HCT116 (cell line): ENCODE measurements around the gene C11orf42. TPM values are rescaled to one million over a fixed set of nuclear protein-coding genes. Genes with fewer than 3 reads are reported as not detected.

Source experiments
- ATAC-seq: fragments of 200-7000 bp; cut with Tn5 transposase; 2 replicates; pipeline ENCODE4 v1.9.1; 2020; ENCODE audit warnings: mild to moderate bottlenecking, moderate library complexity
- BruUV-seq: library from RNA; stranded (reverse); fragments of 400-500 nt; replicated peaks from 2 replicates; lab custom pipeline; 2021; lab: Mats Ljungman, UMichigan
- CTCF ChIA-PET: fragments of 300-600 bp; sonication (Branson Sonifier 250); formaldehyde crosslinking; loops from one replicate; lab custom pipeline; 2021; ENCODE audit warnings: antibody characterized with exemption; lab: Charles Lee
- POLR2A ChIA-PET: fragments of 300-600, 350-600 bp; sonication (Branson Sonifier 250); formaldehyde crosslinking; loops from one replicate; lab custom pipeline; 2021; ENCODE audit warnings: antibody characterized with exemption; lab: Charles Lee
- RAD21 ChIA-PET, 2 experiments: fragments of 300-600 bp; sonication (Branson Sonifier 250); formaldehyde crosslinking; loops; one replicate each; lab custom pipeline; 2023; ENCODE audit warnings: low total read pairs in 2 of 2; ENCODE audit not compliant: uncharacterized antibody in 2 of 2, unreplicated experiment in 2 of 2, low non-redundant PET in 1 of 2; lab: Charles Lee
- DNase-seq: peaks from one replicate; pipeline ENCODE4 v3.0.0-alpha.2; 2010; ENCODE audit warnings: low read depth, low spot score
- H2AFZ ChIP-seq: fragments of 200-600 bp; shearing (Covaris generic), sonication (generic); 2 replicates; pipeline ENCODE4 v1.6.1; 2017; ENCODE audit warnings: low read depth, mixed run types, mixed read lengths, antibody characterized with exemption, low read length; ENCODE audit not compliant: poor library complexity, severe bottlenecking
- H3K27ac ChIP-seq: 2 replicates; pipeline ENCODE4 v1.5.1; 2012; ENCODE audit warnings: low read depth, low read length
- H3K27me3 ChIP-seq: fragments of 200-600 bp; sonication (generic); 2 replicates; pipeline ENCODE4 v1.6.1; 2016; ENCODE audit warnings: mixed run types, low read length, mixed read lengths; ENCODE audit not compliant: insufficient read depth
- H3K36me3 ChIP-seq, 2 experiments: fragments of 200-500 bp in 1 of 2; fragments of 200-600 bp in 1 of 2; sonication (Bioruptor generic) in 1 of 2; sonication (generic) in 1 of 2; 2 replicates each; pipeline versions ENCODE4 v1.5.1 to v1.6.1; 2014 to 2016; ENCODE audit warnings: low read length in 2 of 2, inconsistent platforms in 1 of 2, mixed read lengths in 1 of 2, mixed run types in 1 of 2; ENCODE audit not compliant: insufficient read depth in 2 of 2, control insufficient read depth in 1 of 2
- H3K4me1 ChIP-seq, 2 experiments: fragments of 200-600 bp in 1 of 2; sonication (generic) in 1 of 2; 2 replicates each; pipeline versions ENCODE4 v1.5.1 to v1.6.1; 2012 to 2017; ENCODE audit warnings: low read length in 2 of 2, inconsistent platforms in 1 of 2, mild to moderate bottlenecking in 1 of 2, mixed read lengths in 1 of 2, mixed run types in 1 of 2, moderate library complexity in 1 of 2; ENCODE audit not compliant: insufficient read depth in 2 of 2, control insufficient read depth in 1 of 2
- H3K4me2 ChIP-seq: fragments of 200-600 bp; sonication (generic); 2 replicates; pipeline ENCODE4 v1.6.1; 2017; ENCODE audit warnings: mixed run types, low read length, mixed read lengths
- H3K4me3 ChIP-seq, 2 experiments: fragments of 200-600 bp in 1 of 2; sonication (generic) in 1 of 2; replicated peaks in 1 of 2; 2 replicates each; pipeline ENCODE4 v1.5.1; 2011 to 2016; ENCODE audit warnings: low read length in 2 of 2, control low read depth in 1 of 2, low read depth in 1 of 2, mild to moderate bottlenecking in 1 of 2, mixed read lengths in 1 of 2, mixed run types in 1 of 2
- H3K79me2 ChIP-seq: fragments of 200-600 bp; sonication (generic); 2 replicates; pipeline ENCODE4 v1.6.1; 2017; ENCODE audit warnings: mild to moderate bottlenecking, mixed run types, low read length, moderate library complexity, mixed read lengths; ENCODE audit not compliant: insufficient read depth
- H3K9ac ChIP-seq: fragments of 200-600 bp; sonication (generic); 2 replicates; pipeline ENCODE4 v1.6.1; 2016; ENCODE audit warnings: low read length, mixed read lengths
- H3K9me2 ChIP-seq: fragments of 200-600 bp; sonication (generic), shearing (Covaris generic); 2 replicates; pipeline ENCODE4 v1.6.1; 2017; ENCODE audit warnings: mixed run types, mild to moderate bottlenecking, moderate library complexity; ENCODE audit not compliant: insufficient read depth
- H3K9me3 ChIP-seq, 2 experiments: fragments of 200-500 bp in 1 of 2; fragments of 200-600 bp in 1 of 2; sonication (Bioruptor generic) in 1 of 2; sonication (generic) in 1 of 2; 2 replicates each; pipeline ENCODE4 v1.6.1; 2014 to 2017; ENCODE audit warnings: low read length in 2 of 2, mixed read lengths in 2 of 2, inconsistent platforms in 1 of 2, low read depth in 1 of 2, mild to moderate bottlenecking in 1 of 2, mixed run types in 1 of 2, moderate library complexity in 1 of 2; ENCODE audit not compliant: control insufficient read depth in 1 of 2, insufficient read depth in 1 of 2
- H4K20me1 ChIP-seq: fragments of 200-600 bp; sonication (generic), shearing (Covaris generic); 2 replicates; pipeline ENCODE4 v1.6.1; 2017; ENCODE audit warnings: mixed run types, mild to moderate bottlenecking, moderate library complexity; ENCODE audit not compliant: insufficient read depth
- CEBPB ChIP-seq: IDR thresholded peaks from 2 replicates; pipeline ENCODE4 v1.6.1; 2012; ENCODE audit warnings: low read depth
- ELF1 ChIP-seq: IDR thresholded peaks from 2 replicates; pipeline ENCODE4 v1.6.1; 2012; ENCODE audit warnings: low read depth, borderline replicate concordance
- EZH2 ChIP-seq: fragments of 200-600 bp; sonication (generic); IDR thresholded peaks from 2 replicates; pipeline ENCODE4 v1.6.1; 2017; ENCODE audit warnings: antibody characterized with exemption, mixed run types
- EZH2phosphoT487 ChIP-seq: fragments of 200-600 bp; IDR thresholded peaks from 2 replicates; pipeline ENCODE4 v1.6.1; 2018; ENCODE audit warnings: antibody characterized with exemption, borderline replicate concordance
- MAX ChIP-seq: IDR thresholded peaks from 2 replicates; pipeline ENCODE4 v1.6.1; 2012
- POLR2A ChIP-seq: IDR thresholded peaks from 2 replicates; pipeline ENCODE4 v1.7.0; 2011; ENCODE audit warnings: borderline replicate concordance; ENCODE audit not compliant: insufficient read depth, insufficient read length; ENCODE audit errors: extremely low read depth
- RAD21 ChIP-seq: IDR thresholded peaks from 2 replicates; pipeline ENCODE4 v1.6.1; 2012; ENCODE audit warnings: low read depth, mild to moderate bottlenecking
- REST ChIP-seq: IDR thresholded peaks from 2 replicates; pipeline ENCODE4 v1.6.1; 2012; ENCODE audit warnings: low read depth
- SIN3A ChIP-seq: IDR thresholded peaks from 2 replicates; pipeline ENCODE4 v1.6.1; 2012; ENCODE audit warnings: low read depth
- SP1 ChIP-seq: IDR thresholded peaks from 2 replicates; pipeline ENCODE4 v1.6.1; 2012; ENCODE audit warnings: low read depth
- YY1 ChIP-seq: IDR thresholded peaks from 2 replicates; pipeline ENCODE4 v1.6.1; 2011; ENCODE audit warnings: low read length, low read depth, moderate library complexity, mild to moderate bottlenecking; ENCODE audit not compliant: insufficient replicate concordance; ENCODE audit errors: extremely low read depth
- ZNF274 ChIP-seq: fragments of 200-500 bp; sonication (Bioruptor generic); IDR thresholded peaks from 2 replicates; pipeline ENCODE4 v1.6.1; 2014; ENCODE audit warnings: mild to moderate bottlenecking, low read depth, low read length, inconsistent platforms
- intact Hi-C: fragments of 100-400 bp; cut with micrococcal nuclease; formaldehyde crosslinking; loops from 2 replicates; pipeline ENCODE4 v1.10.0; 2022
- total RNA-seq: library from RNA; stranded (reverse); gene quantifications from one replicate; pipeline ENCODE4 v1.2.1, GENCODE V29; 2021; ENCODE audit not compliant: unreplicated experiment
- TF ChIP-seq, protein P1 (sequence below): IDR thresholded peaks from 2 replicates; pipeline ENCODE4 v1.6.1; 2011; ENCODE audit warnings: mild to moderate bottlenecking, low read length, moderate library complexity; ENCODE audit not compliant: insufficient replicate concordance; ENCODE audit errors: extremely low read depth
- TF ChIP-seq, protein P2 (sequence below), 3 experiments: fragments of 200-600 bp in 1 of 3; sonication (generic) in 1 of 3; IDR thresholded peaks in 2 of 3; conservative IDR thresholded peaks in 1 of 3; 2 replicates each; pipeline ENCODE4 v1.5.1; 2012 to 2017; ENCODE audit warnings: low read depth in 2 of 3, low read length in 2 of 3, antibody characterized with exemption in 1 of 3, borderline replicate concordance in 1 of 3, control low read depth in 1 of 3, mild to moderate bottlenecking in 1 of 3, mixed read lengths in 1 of 3, mixed run types in 1 of 3, moderate library complexity in 1 of 3; ENCODE audit not compliant: insufficient read depth in 1 of 3

C11orf42 gene
- total RNA-seq, 1 experiment from 2014 or later, result not detected

DNA sequence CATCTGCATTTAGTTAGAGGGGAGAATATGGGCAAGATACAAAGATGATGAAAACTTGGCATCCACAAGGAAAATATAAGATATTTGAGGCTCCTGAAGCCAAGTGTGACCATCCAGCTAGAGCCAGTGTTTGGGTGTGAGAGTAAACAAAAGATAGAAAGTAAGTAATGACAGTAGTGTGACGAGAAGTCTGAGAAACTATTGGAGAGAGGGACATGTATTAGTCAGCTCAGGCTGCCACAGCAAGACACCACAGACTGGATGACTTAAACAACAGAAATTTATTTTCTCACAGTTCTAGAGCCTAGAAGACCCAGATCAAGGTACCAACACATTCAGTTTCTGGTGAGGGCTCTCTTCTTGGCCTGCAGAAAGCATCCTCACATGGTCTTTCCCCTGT, 47.8 kb downstream of the C11orf42 start (continued):
- TF ChIP-seq, protein P1, sequence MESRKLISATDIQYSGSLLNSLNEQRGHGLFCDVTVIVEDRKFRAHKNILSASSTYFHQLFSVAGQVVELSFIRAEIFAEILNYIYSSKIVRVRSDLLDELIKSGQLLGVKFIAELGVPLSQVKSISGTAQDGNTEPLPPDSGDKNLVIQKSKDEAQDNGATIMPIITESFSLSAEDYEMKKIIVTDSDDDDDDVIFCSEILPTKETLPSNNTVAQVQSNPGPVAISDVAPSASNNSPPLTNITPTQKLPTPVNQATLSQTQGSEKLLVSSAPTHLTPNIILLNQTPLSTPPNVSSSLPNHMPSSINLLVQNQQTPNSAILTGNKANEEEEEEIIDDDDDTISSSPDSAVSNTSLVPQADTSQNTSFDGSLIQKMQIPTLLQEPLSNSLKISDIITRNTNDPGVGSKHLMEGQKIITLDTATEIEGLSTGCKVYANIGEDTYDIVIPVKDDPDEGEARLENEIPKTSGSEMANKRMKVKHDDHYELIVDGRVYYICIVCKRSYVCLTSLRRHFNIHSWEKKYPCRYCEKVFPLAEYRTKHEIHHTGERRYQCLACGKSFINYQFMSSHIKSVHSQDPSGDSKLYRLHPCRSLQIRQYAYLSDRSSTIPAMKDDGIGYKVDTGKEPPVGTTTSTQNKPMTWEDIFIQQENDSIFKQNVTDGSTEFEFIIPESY, result no peak
- TF ChIP-seq SIN3A (no peak), CEBPB (no peak), EZH2 (no peak), MAX (no peak), YY1 (no peak), ELF1 (no peak), ZNF274 (no peak)

DNA sequence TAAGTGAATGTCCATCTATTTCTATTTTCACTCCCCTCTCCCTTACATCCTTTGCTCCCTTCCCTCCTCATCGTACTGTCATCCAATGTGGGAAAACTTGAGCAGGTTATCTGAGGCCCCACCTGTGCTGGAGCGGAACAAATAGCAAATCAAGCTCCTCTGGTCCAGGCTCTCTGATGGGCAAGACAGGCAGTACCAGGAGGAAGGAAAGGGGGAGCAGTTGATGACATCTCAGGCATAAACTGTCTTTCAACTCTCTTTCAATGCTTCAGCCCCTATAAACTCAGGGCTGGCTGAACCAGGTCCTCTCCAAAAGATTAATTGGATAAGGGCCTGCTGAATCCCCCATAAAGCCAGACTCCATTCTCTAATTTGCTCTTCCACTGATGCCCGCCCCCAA, 52.8 kb downstream of the C11orf42 start:
- no peaks in the 10 kb centered on the region for H3K79me2 ChIP-seq
- H2AFZ ChIP-seq, result no peak overlapping the region
- ATAC-seq, result no peak
- peaks cover 70% of the 10 kb centered on the region for H3K27me3 ChIP-seq
- CTCF ChIA-PET, result interaction anchor here (1.5 kb wide), 1 partner anchor 8 kb away, joined by 4 read pairs; no protein-coding TSS in a partner anchor
- H3K4me2 ChIP-seq, result no peak overlapping the region
- H3K9ac ChIP-seq, result no peak overlapping the region
- H3K36me3 ChIP-seq, result no peaks in the 10 kb centered on the region
- H3K4me3 ChIP-seq, result no peak overlapping the region
- no peak for DNase-seq
- no peaks in the 10 kb centered on the region for H3K4me1 ChIP-seq
- H3K27ac ChIP-seq, result no peak overlapping the region
- intact Hi-C loops, result no loop called here
- no peaks in the 10 kb centered on the region for H4K20me1 ChIP-seq
- H3K9me2 ChIP-seq, result no peaks in the 10 kb centered on the region
- no peaks in the 10 kb centered on the region for H3K9me3 ChIP-seq
- RAD21 ChIA-PET, result no interaction called here
- POLR2A ChIA-PET, result no interaction called here
- no TSS peak for BruUV-seq
- TF ChIP-seq YY1 (no peak), RAD21 (no peak), SIN3A (no peak), POLR2A (no peak), SP1 (no peak), EZH2phosphoT487 (no peak), REST (no peak), ELF1 (no peak), ZNF274 (no peak)
- TF ChIP-seq, protein P2, sequence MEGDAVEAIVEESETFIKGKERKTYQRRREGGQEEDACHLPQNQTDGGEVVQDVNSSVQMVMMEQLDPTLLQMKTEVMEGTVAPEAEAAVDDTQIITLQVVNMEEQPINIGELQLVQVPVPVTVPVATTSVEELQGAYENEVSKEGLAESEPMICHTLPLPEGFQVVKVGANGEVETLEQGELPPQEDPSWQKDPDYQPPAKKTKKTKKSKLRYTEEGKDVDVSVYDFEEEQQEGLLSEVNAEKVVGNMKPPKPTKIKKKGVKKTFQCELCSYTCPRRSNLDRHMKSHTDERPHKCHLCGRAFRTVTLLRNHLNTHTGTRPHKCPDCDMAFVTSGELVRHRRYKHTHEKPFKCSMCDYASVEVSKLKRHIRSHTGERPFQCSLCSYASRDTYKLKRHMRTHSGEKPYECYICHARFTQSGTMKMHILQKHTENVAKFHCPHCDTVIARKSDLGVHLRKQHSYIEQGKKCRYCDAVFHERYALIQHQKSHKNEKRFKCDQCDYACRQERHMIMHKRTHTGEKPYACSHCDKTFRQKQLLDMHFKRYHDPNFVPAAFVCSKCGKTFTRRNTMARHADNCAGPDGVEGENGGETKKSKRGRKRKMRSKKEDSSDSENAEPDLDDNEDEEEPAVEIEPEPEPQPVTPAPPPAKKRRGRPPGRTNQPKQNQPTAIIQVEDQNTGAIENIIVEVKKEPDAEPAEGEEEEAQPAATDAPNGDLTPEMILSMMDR (IDR thresholded peaks at IDR 0.05 in 2 of 3, conservative IDR thresholded peaks at IDR 0.05 in 1 of 3; ENCODE audit: borderline replicate concordance in 1 of 3, insufficient read depth in 1 of 3, low read depth in 2 of 3, low read length in 2 of 3), result no peak
